ENCODE results near the gene CCDC68. TPM values are rescaled to one million over a fixed set of nuclear protein-coding genes. Genes with fewer than 3 reads are reported as not detected.
A peak's percentile ranks its signal among the peaks of the same experiment; 100 is the strongest.

Gene CCDC68
- total and polyA plus RNA-seq, 2 of the 13 experiments (the other 11 are each of a cell fraction or from before 2014, with no cell fraction given) = 4.6 to 13.3 TPM

DNA sequence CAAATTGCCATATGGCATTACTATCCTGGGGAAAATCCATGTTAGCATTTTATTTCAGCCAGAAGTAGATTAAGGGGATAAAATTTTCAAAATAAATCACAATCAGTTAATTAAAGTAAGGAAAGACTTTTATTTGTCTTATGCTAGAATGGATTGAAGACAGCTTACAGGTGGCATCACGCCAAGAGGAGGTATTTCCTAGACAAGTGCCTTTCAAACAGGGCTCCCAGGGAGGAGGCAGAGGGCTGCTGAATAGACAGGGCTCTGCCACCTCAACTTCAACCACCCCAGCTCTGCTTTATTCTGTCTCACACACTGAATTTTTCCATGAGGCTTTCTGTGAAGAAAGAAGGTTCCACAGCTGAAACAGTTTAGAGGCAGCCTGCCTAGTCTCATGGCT is 12.2 kb downstream of the CCDC68 start (continued):
- TF ChIP-seq, protein P1, sequence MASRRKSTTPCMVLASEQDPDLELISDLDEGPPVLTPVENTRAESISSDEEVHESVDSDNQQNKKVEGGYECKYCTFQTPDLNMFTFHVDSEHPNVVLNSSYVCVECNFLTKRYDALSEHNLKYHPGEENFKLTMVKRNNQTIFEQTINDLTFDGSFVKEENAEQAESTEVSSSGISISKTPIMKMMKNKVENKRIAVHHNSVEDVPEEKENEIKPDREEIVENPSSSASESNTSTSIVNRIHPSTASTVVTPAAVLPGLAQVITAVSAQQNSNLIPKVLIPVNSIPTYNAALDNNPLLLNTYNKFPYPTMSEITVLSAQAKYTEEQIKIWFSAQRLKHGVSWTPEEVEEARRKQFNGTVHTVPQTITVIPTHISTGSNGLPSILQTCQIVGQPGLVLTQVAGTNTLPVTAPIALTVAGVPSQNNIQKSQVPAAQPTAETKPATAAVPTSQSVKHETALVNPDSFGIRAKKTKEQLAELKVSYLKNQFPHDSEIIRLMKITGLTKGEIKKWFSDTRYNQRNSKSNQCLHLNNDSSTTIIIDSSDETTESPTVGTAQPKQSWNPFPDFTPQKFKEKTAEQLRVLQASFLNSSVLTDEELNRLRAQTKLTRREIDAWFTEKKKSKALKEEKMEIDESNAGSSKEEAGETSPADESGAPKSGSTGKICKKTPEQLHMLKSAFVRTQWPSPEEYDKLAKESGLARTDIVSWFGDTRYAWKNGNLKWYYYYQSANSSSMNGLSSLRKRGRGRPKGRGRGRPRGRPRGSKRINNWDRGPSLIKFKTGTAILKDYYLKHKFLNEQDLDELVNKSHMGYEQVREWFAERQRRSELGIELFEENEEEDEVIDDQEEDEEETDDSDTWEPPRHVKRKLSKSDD (CRISPR knock-in tag; IDR thresholded peaks at IDR 0.05; ENCODE audit: low read depth) = no peak
- no peak for TF ChIP-seq ZNF280D (CRISPR knock-in tag; IDR thresholded peaks at IDR 0.05)
- no peak for TF ChIP-seq GFI1 (CRISPR knock-in tag; IDR thresholded peaks at IDR 0.05; ENCODE audit: borderline replicate concordance)

DNA sequence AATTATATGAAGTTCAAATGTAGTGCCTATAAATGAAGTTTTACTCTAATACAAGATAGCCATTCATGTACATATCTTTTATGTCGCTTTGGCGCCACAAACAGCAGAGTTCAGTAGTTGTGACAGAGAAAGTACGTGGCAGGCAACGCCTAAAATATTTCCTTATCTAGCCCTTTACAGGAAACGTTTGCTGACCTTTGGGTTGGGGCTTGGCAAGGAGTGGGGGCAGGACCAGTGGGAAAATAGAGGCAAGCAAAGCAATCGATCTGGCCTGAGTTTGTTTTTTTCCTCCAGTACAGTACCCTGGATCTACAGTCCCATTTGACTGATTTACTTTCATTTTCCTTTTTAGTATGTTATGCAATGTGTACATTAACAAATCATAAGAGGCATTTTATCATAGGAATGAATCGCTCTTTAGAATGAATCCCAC is 13.1 kb downstream of the CCDC68 start:
- peak overlapping the region; percentile 59 for H3K9ac ChIP-seq (ENCODE audit: insufficient read depth, low read depth, low read length)
- no peaks in the 10 kb centered on the region for H4K20me1 ChIP-seq (ENCODE audit: insufficient read depth, low read length)
- BruUV-seq (replicated peaks) = no TSS peak
- POLR2A ChIA-PET = no interaction called here
- 0% methylated on average over 7 of the region's 7 CpGs for WGBS (ENCODE audit: low lambda C conversion rate)
- no peak overlapping the region for H2AFZ ChIP-seq (ENCODE audit: low read length)
- FAIRE-seq (peak; percentile 92), ATAC-seq (peak; percentile 83), DNase-seq (ENCODE audit: low spot score) (peak; percentile 93)
- CTCF ChIA-PET (ENCODE audit: low intra/inter-chr PET ratio, low total read pairs) = no interaction called here
- peak overlapping the region; percentile 85 for H3K27ac ChIP-seq (ENCODE audit: extremely low read length, insufficient read depth, low read length)
- peak overlapping the region; percentile 59 for H3K4me2 ChIP-seq (ENCODE audit: low read depth, low read length)
- H3K9me3 ChIP-seq (ENCODE audit: low read length) = no peaks in the 10 kb centered on the region
- no peaks in the 10 kb centered on the region for H3K27me3 ChIP-seq (ENCODE audit: control insufficient read depth in 1 of 2, insufficient read depth in 2 of 2, low read length in 2 of 2)
- H3K79me2 ChIP-seq (ENCODE audit: insufficient read depth, low read length) = peaks cover 2% of the 10 kb centered on the region
- peaks cover 60% of the 10 kb centered on the region for H3K4me1 ChIP-seq (ENCODE audit: insufficient read depth, low read length)
- intact Hi-C loops (cut with micrococcal nuclease; ENCODE audit: unreplicated experiment) = loop anchor here (1.0 to 10.0 kb wide), 2 partner anchors 13 to 181 kb away; no protein-coding TSS in a partner anchor
- H3K4me3 ChIP-seq (replicated peaks in 1 of 3; ENCODE audit: insufficient read depth in 1 of 3, low read depth in 2 of 3, low read length in 3 of 3) = peak overlapping the region; percentile 36 to 49 (median 44)
- in situ Hi-C loops (cut with HindIII; ENCODE audit: extremely low pct_ligation_motif_present, low pct_unique_long_range_greater_than_20kb) = no loop called here
- H3K36me3 ChIP-seq (replicated peaks in 1 of 2; ENCODE audit: control insufficient read depth in 1 of 2, insufficient read depth in 2 of 2, low read length in 2 of 2) = peaks cover 0 to 7% of the 10 kb centered on the region in 2 experiments; a peak in 1 of 5 replicates
- TF ChIP-seq KDM2A (CRISPR knock-in tag; IDR thresholded peaks at IDR 0.05; ENCODE audit: borderline replicate concordance, low read depth) = 0 out of 2 replicates have a peak, but pooled peaks have one; percentile 41
- TF ChIP-seq, protein P2, sequence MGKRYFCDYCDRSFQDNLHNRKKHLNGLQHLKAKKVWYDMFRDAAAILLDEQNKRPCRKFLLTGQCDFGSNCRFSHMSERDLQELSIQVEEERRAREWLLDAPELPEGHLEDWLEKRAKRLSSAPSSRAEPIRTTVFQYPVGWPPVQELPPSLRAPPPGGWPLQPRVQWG (CRISPR knock-in tag; IDR thresholded peaks at IDR 0.05; ENCODE audit: borderline replicate concordance, low read depth) = no peak
- TF ChIP-seq, protein P3, sequence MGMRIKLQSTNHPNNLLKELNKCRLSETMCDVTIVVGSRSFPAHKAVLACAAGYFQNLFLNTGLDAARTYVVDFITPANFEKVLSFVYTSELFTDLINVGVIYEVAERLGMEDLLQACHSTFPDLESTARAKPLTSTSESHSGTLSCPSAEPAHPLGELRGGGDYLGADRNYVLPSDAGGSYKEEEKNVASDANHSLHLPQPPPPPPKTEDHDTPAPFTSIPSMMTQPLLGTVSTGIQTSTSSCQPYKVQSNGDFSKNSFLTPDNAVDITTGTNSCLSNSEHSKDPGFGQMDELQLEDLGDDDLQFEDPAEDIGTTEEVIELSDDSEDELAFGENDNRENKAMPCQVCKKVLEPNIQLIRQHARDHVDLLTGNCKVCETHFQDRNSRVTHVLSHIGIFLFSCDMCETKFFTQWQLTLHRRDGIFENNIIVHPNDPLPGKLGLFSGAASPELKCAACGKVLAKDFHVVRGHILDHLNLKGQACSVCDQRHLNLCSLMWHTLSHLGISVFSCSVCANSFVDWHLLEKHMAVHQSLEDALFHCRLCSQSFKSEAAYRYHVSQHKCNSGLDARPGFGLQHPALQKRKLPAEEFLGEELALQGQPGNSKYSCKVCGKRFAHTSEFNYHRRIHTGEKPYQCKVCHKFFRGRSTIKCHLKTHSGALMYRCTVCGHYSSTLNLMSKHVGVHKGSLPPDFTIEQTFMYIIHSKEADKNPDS (CRISPR knock-in tag; IDR thresholded peaks at IDR 0.05) = no peak
- TF ChIP-seq, protein P4, sequence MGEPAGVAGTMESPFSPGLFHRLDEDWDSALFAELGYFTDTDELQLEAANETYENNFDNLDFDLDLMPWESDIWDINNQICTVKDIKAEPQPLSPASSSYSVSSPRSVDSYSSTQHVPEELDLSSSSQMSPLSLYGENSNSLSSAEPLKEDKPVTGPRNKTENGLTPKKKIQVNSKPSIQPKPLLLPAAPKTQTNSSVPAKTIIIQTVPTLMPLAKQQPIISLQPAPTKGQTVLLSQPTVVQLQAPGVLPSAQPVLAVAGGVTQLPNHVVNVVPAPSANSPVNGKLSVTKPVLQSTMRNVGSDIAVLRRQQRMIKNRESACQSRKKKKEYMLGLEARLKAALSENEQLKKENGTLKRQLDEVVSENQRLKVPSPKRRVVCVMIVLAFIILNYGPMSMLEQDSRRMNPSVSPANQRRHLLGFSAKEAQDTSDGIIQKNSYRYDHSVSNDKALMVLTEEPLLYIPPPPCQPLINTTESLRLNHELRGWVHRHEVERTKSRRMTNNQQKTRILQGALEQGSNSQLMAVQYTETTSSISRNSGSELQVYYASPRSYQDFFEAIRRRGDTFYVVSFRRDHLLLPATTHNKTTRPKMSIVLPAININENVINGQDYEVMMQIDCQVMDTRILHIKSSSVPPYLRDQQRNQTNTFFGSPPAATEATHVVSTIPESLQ (CRISPR knock-in tag; conservative IDR thresholded peaks at IDR 0.05) = no peak
- TF ChIP-seq HNRNPL (IDR thresholded peaks at IDR 0.05; ENCODE audit: low read depth, low read length) = no peak
- TF ChIP-seq ISX (CRISPR knock-in tag; conservative IDR thresholded peaks at IDR 0.05) = no peak
- no peak; the same call in 1 of the 2 replicates for TF ChIP-seq POLR2G (IDR thresholded peaks at IDR 0.05; ENCODE audit: low read depth, low read length)
- TF ChIP-seq PTBP1 (IDR thresholded peaks at IDR 0.05; ENCODE audit: low read depth, low read length, poor library complexity, severe bottlenecking) = no peak
- TF ChIP-seq ZNF777 (CRISPR knock-in tag; IDR thresholded peaks at IDR 0.05) = no peak

Measured in HepG2 (cell line).